GM19023 (cell line): ENCODE measurements around the gene MEAF6.

Experiments used
- ATAC-seq: cut with Tn5 transposase; IDR thresholded peaks from one replicate; pipeline ENCODE4 v1.9.1; 2021; ENCODE audit warnings: mild to moderate bottlenecking, moderate library complexity; ENCODE audit not compliant: unreplicated experiment

MEAF6 gene

GRCh38 chr1:37485902-37486679 lies 28.5 kb downstream of the MEAF6 start:
- ATAC-seq: no peak

GRCh38 chr1:37484325-37485051 lies 30.1 kb downstream of the MEAF6 start:
- no peak for ATAC-seq

- ATAC-seq: no peak
Measured at GRCh38 chr1:37483785-37484184, 30.8 kb downstream of the MEAF6 start.

- ATAC-seq: no peak
Measured at GRCh38 chr1:37482796-37483744, 31.5 kb downstream of the MEAF6 start.

GRCh38 chr1:37482004-37482785 lies 32.4 kb downstream of the MEAF6 start:
- no peak for ATAC-seq

- no peak for ATAC-seq
Measured at GRCh38 chr1:37481289-37482003, 33.1 kb downstream of the MEAF6 start.

GRCh38 chr1:37480581-37481288 lies 33.8 kb downstream of the MEAF6 start:
- ATAC-seq: no peak

GRCh38 chr1:37480125-37480466 lies 34.5 kb downstream of the MEAF6 start:
- ATAC-seq: no peak

GRCh38 chr1:37479255-37480124 lies 35.1 kb downstream of the MEAF6 start:
- ATAC-seq: peak; percentile 45

GRCh38 chr1:37478890-37479254 lies 35.7 kb downstream of the MEAF6 start:
- ATAC-seq: no peak

GRCh38 chr1:37478451-37478881 lies 36.1 kb downstream of the MEAF6 start:
- no peak for ATAC-seq

GRCh38 chr1:37477946-37478345 lies 36.6 kb downstream of the MEAF6 start:
- ATAC-seq: no peak

GRCh38 chr1:37477198-37477931 lies 37.2 kb downstream of the MEAF6 start:
- ATAC-seq: peak; percentile 34

GRCh38 chr1:37476460-37477197 lies 37.9 kb downstream of the MEAF6 start:
- ATAC-seq: no peak

- no peak for ATAC-seq
Measured at GRCh38 chr1:37476087-37476452, 38.5 kb downstream of the MEAF6 start.

- ATAC-seq: no peak
Measured at GRCh38 chr1:37475380-37476086, 39.0 kb downstream of the MEAF6 start.
